Measurements from ENCODE around the gene PMM2. TPM values are rescaled to one million over a fixed set of nuclear protein-coding genes. Genes with fewer than 3 reads are reported as not detected.
"Not testable (repeated sequence)": the region's sequence is repeated elsewhere in the genome, so short reads cannot be mapped to it uniquely, and the experiment has no call there.

The PMM2 gene
- total RNA-seq, 1 donor: 34.7 TPM

- TF ChIP-seq, protein P1, sequence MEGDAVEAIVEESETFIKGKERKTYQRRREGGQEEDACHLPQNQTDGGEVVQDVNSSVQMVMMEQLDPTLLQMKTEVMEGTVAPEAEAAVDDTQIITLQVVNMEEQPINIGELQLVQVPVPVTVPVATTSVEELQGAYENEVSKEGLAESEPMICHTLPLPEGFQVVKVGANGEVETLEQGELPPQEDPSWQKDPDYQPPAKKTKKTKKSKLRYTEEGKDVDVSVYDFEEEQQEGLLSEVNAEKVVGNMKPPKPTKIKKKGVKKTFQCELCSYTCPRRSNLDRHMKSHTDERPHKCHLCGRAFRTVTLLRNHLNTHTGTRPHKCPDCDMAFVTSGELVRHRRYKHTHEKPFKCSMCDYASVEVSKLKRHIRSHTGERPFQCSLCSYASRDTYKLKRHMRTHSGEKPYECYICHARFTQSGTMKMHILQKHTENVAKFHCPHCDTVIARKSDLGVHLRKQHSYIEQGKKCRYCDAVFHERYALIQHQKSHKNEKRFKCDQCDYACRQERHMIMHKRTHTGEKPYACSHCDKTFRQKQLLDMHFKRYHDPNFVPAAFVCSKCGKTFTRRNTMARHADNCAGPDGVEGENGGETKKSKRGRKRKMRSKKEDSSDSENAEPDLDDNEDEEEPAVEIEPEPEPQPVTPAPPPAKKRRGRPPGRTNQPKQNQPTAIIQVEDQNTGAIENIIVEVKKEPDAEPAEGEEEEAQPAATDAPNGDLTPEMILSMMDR (IDR thresholded peaks at IDR 0.05; ENCODE audit: insufficient read depth, low read length): no peak
Measured at GRCh38 chr16:8874388-8874787, 76.7 kb downstream of the PMM2 start.

DNA sequence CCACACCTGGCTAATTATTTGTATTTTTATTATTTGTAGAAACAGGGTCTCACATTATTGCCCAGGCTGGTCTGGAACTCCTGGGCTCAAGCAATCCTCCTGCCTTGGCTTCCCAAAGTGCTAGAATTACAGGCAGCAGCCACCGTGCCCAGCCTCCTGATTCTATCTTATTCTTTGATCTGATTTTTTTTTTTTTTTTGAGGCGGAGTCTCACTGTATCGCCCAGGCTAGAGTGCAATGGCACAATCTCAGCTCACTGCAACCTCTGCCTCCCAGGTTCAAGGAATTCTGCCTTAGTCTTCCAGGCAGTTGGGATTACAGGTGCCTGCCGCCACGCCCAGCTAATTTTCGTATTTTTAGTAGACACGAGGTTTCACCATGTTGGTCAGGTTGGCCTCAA, 77.7 kb downstream of the PMM2 start:
- DNase-seq (ENCODE audit: low read depth); H3K4me3 ChIP-seq (ENCODE audit: low read depth, low read length): not testable (repeated sequence)

More at GRCh38 chr16:8874388-8874787, 76.7 kb downstream of the PMM2 start:
- DNase-seq (ENCODE audit: low read depth): peak; percentile 84
- no peak overlapping the region for H3K4me3 ChIP-seq (ENCODE audit: low read depth, low read length)

- H3K4me3 ChIP-seq (ENCODE audit: low read depth, low read length): no peak overlapping the region
- TF ChIP-seq, protein P1 (IDR thresholded peaks at IDR 0.05; ENCODE audit: insufficient read depth, low read length): no peak
- no peak for DNase-seq (ENCODE audit: low read depth)
Measured at GRCh38 chr16:8877894-8878522, 80.4 kb downstream of the PMM2 start.

GRCh38 chr16:8878523-8878911, 80.9 kb downstream of the PMM2 start:
- TF ChIP-seq, protein P1 (IDR thresholded peaks at IDR 0.05; ENCODE audit: insufficient read depth, low read length): no peak
- no peak overlapping the region for H3K4me3 ChIP-seq (ENCODE audit: low read depth, low read length)
- DNase-seq (ENCODE audit: low read depth): peak; percentile 32

- H3K4me3 ChIP-seq (ENCODE audit: low read depth, low read length): no peak overlapping the region
- no peak for DNase-seq (ENCODE audit: low read depth)
- TF ChIP-seq, protein P1 (IDR thresholded peaks at IDR 0.05; ENCODE audit: insufficient read depth, low read length): no peak
Measured at GRCh38 chr16:8880839-8881510, 83.3 kb downstream of the PMM2 start.

DNA sequence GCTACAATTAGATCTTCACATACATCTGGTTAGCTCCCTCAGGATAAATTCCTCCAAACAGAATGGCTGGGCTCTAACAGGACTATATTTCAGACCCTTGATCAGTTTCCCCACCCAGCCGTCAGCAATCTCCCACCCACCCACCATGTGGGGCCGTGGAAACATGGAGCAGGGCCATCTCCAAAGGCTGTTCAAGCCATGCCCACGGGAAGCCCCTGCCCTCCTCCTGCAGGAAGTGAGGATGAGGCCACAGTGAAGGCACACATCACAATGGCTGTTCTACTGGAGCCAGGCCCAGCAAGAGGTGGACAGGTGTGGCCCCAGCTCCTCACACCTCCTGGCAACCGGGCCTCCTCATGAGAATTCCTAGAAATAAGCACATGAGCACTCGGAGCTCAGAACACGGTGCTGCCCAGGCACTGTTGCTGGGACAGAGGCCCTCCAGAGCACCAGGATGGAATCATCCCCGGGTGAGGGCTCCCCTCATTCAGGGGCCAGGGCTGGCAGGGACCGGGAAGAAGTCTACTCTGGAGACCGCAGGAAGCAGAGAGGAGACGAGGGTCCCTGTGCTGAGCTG, 84.5 kb downstream of the PMM2 start, which contains the start of gene LITAFD:
Gene LITAFD (plus strand): TSS at position 311 of the 577 bp plus-strand sequence. CDS start 2,005 bp downstream, outside the sequence.
- TF ChIP-seq, protein P1 (IDR thresholded peaks at IDR 0.05; ENCODE audit: insufficient read depth, low read length): no peak
- no peak for DNase-seq (ENCODE audit: low read depth)
- H3K4me3 ChIP-seq (ENCODE audit: low read depth, low read length): no peak within 1 kb of the TSS

GRCh38 chr16:8882725-8883377, 85.2 kb downstream of the PMM2 start:
- TF ChIP-seq, protein P1 (IDR thresholded peaks at IDR 0.05; ENCODE audit: insufficient read depth, low read length): no peak
- DNase-seq (ENCODE audit: low read depth): no peak

More at GRCh38 chr16:8882725-8883377, 85.2 kb downstream of the PMM2 start:
- H3K4me3 ChIP-seq (ENCODE audit: low read depth, low read length): no peak overlapping the region
